Mucosa of gallbladder (tissue), 1 donor: ENCODE measurements around the gene LCOR. TPM values are rescaled to one million over a fixed set of nuclear protein-coding genes. Genes with fewer than 3 reads are reported as not detected.
"Not testable (repeated sequence)": the region's sequence is repeated elsewhere in the genome, so short reads cannot be mapped to it uniquely, and the experiment has no call there.

Experiments
- DNase-seq: peaks from one replicate; pipeline ENCODE4 v3.0.0-alpha.2; 2020; ENCODE audit warnings: low spot score
- total RNA-seq: library from RNA; stranded (reverse); gene quantifications from one replicate; pipeline ENCODE4 v1.2.1, GENCODE V29; 2021
- donor health status: DM: no; HTN: no; CAD: no.

Gene LCOR
- total RNA-seq, 1 donor from 2014 or later: 56.0 TPM

GRCh38 chr10:96930469-96930868 lies 98.4 kb downstream of the LCOR start:
- no peak for DNase-seq

- no peak for DNase-seq
These were observed 103.0 kb downstream of the LCOR start for GRCh38 chr10:96935148-96935547.

GRCh38 chr10:96935810-96936209 lies 103.7 kb downstream of the LCOR start:
- DNase-seq: no peak

- DNase-seq: not testable (repeated sequence)
These were observed 111.1 kb downstream of the LCOR start for GRCh38 chr10:96943161-96943560.

- DNase-seq: no peak
These were observed 114.9 kb downstream of the LCOR start for GRCh38 chr10:96947036-96947435.

GRCh38 chr10:96949039-96949683 lies 117.1 kb downstream of the LCOR start:
- no peak for DNase-seq

GRCh38 chr10:96951954-96952353 lies 119.9 kb downstream of the LCOR start:
- DNase-seq: no peak

- DNase-seq: no peak
These were observed 123.7 kb downstream of the LCOR start for GRCh38 chr10:96955794-96956193.

GRCh38 chr10:96958071-96958470 lies 126.0 kb downstream of the LCOR start:
- no peak for DNase-seq

GRCh38 chr10:96959733-96960132 lies 127.6 kb downstream of the LCOR start:
- no peak for DNase-seq

GRCh38 chr10:96960872-96961271 lies 128.8 kb downstream of the LCOR start:
- DNase-seq: no peak

GRCh38 chr10:96964131-96964530 lies 132.0 kb downstream of the LCOR start:
- DNase-seq: no peak

- no peak for DNase-seq
These were observed 135.7 kb downstream of the LCOR start for GRCh38 chr10:96967847-96968246.

GRCh38 chr10:96968682-96969423 lies 136.8 kb downstream of the LCOR start:
- DNase-seq: no peak

- no peak for DNase-seq
These were observed 139.2 kb downstream of the LCOR start for GRCh38 chr10:96971324-96971723.

- DNase-seq: no peak
These were observed 140.2 kb downstream of the LCOR start for GRCh38 chr10:96972264-96972663.

- no peak for DNase-seq
These were observed 142.0 kb downstream of the LCOR start for GRCh38 chr10:96973809-96974747.

GRCh38 chr10:96975136-96975535 lies 143.0 kb downstream of the LCOR start:
- DNase-seq: no peak

GRCh38 chr10:96978621-96979154 lies 146.6 kb downstream of the LCOR start:
- no peak for DNase-seq

- no peak for DNase-seq
These were observed 150.2 kb downstream of the LCOR start for GRCh38 chr10:96982149-96982930.

- DNase-seq: no peak
These were observed 152.5 kb downstream of the LCOR start for GRCh38 chr10:96984541-96985131.
